Sigmoid colon (tissue), 7 donors: ENCODE results near the gene CNTN4. TPM values are rescaled to one million over a fixed set of nuclear protein-coding genes. Genes with fewer than 3 reads are reported as not detected.

Source experiments
- DNase-seq: peaks from one replicate; pipeline ENCODE4 v3.0.0-alpha.2; 2019
- H3K27ac ChIP-seq, 4 donors: fragments of 200-600 bp; sonication (generic); one replicate each; pipeline ENCODE4 v1.5.1; 2016 to 2019; ENCODE audit warnings: mild to moderate bottlenecking in 1 of 4
- H3K27me3 ChIP-seq, 3 donors: fragments of 200-600 bp; sonication (generic); one replicate each; pipeline ENCODE4 v1.5.1; 2019; ENCODE audit warnings: mild to moderate bottlenecking in 1 of 3
- H3K36me3 ChIP-seq, 4 donors: fragments of 200-600 bp; sonication (generic); one replicate each; pipeline ENCODE4 v1.5.1; 2016 to 2019
- H3K4me1 ChIP-seq, 4 donors: fragments of 200-600 bp; sonication (generic); one replicate each; pipeline ENCODE4 v1.5.1; 2017 to 2019
- H3K4me3 ChIP-seq, 4 donors: fragments of 200-600 bp; sonication (generic); one replicate each; pipeline ENCODE4 v1.5.1; 2017 to 2019; ENCODE audit warnings: mild to moderate bottlenecking in 2 of 4, moderate library complexity in 1 of 4
- H3K9me3 ChIP-seq, 4 donors: fragments of 200-600 bp in 3 of 4; sonication (generic) in 3 of 4; one replicate each; pipeline versions ENCODE4 v1.5.1 to v1.6.1; 2013 to 2019
- CTCF ChIP-seq, 4 experiments: fragments of 450-650 bp in 3 of 4; fragments of 200-600 bp in 1 of 4; IDR thresholded peaks; one replicate each; pipeline ENCODE4 v1.5.1; 2016 to 2019; ENCODE audit warnings: antibody characterized with exemption in 4 of 4, mild to moderate bottlenecking in 3 of 4, moderate library complexity in 2 of 4
- EP300 ChIP-seq, 4 donors: sonication (generic); formaldehyde crosslinking; IDR thresholded peaks; one replicate each; pipeline ENCODE4 v1.6.1; 2017; ENCODE audit warnings: antibody characterized with exemption in 4 of 4
- POLR2A ChIP-seq, 2 donors: fragments of 450-650 bp; IDR thresholded peaks; one replicate each; pipeline ENCODE4 v1.6.1; 2016; ENCODE audit warnings: antibody characterized with exemption in 2 of 2, mild to moderate bottlenecking in 2 of 2, moderate library complexity in 2 of 2
- POLR2AphosphoS5 ChIP-seq, 4 donors: sonication (generic); formaldehyde crosslinking; IDR thresholded peaks; one replicate each; pipeline ENCODE4 v1.6.1; 2017; ENCODE audit warnings: antibody characterized with exemption in 4 of 4
- WGBS, 2 donors: extraction: QIAGEN DNeasy Blood & Tissue Kit; methylation state at CpG; one replicate each; pipeline ENCODE4 v1.1.7; 2013; 5-methylcytosine and 5-hydroxymethylcytosine counted together
- intact Hi-C: fragments of 100-400 bp; cut with DNase I; formaldehyde crosslinking; loops from one replicate; pipeline ENCODE4 v1.15.1; 2023
- polyA plus RNA-seq, 3 donors: library from polyadenylated mRNA; stranded (reverse); fragments of 200-250 nt; gene quantifications; one replicate each; pipeline ENCODE4 v1.2.3, GENCODE V29; 2013
- total RNA-seq, 4 donors: library from RNA; depleted of rRNA; stranded (reverse); fragments of >200 nt; gene quantifications; one replicate each; pipeline ENCODE4 v1.1.0, GENCODE V29; 2016
- donor health status: healthy with polysubstance abuse.
- donor health status: Bipolar disorder and iron deficiency.
- donor health status: healthy.

Gene CNTN4
- total and polyA plus RNA-seq, 7 donors: 1.4 to 10.0 (median 7.5) TPM

GRCh38 chr3:2090095-2090911 is 8.4 kb upstream of the CNTN4 start:
- intact Hi-C loops: no loop called here
- H3K4me3 ChIP-seq: no peak overlapping the region
- DNase-seq: no peak
- H3K9me3 ChIP-seq: no peaks in the 10 kb centered on the region
- H3K4me1 ChIP-seq: no peaks in the 10 kb centered on the region
- H3K27ac ChIP-seq: no peak overlapping the region
- no peaks in the 10 kb centered on the region for H3K36me3 ChIP-seq
- 84% methylated on average over 5 of the region's 5 CpGs for WGBS, 2 donors
- H3K27me3 ChIP-seq: peaks cover 0 to 12% (median 0%) of the 10 kb centered on the region in 3 donors
- no peak for TF ChIP-seq EP300 (IDR thresholded peaks at IDR 0.05)
- no peak for TF ChIP-seq POLR2A (IDR thresholded peaks at IDR 0.05)
- no peak for TF ChIP-seq CTCF (IDR thresholded peaks at IDR 0.05)
- TF ChIP-seq POLR2AphosphoS5 (IDR thresholded peaks at IDR 0.05): no peak

- H3K9me3 ChIP-seq: no peaks in the 10 kb centered on the region
- H3K27me3 ChIP-seq: peaks cover 0 to 35% (median 0%) of the 10 kb centered on the region in 3 donors
- no peak overlapping the region for H3K27ac ChIP-seq
- peaks cover 0 to 4% (median 0%) of the 10 kb centered on the region in 4 donors for H3K4me1 ChIP-seq
- H3K4me3 ChIP-seq: no peak overlapping the region
- intact Hi-C loops: no loop called here
- TF ChIP-seq CTCF (IDR thresholded peaks at IDR 0.05): no peak
- no peak for TF ChIP-seq EP300 (IDR thresholded peaks at IDR 0.05)
- TF ChIP-seq POLR2AphosphoS5 (IDR thresholded peaks at IDR 0.05): no peak
- TF ChIP-seq POLR2A (IDR thresholded peaks at IDR 0.05): no peak
- H3K36me3 ChIP-seq: no peaks in the 10 kb centered on the region
- 73 to 79% methylated on average over 4 of the region's 4 CpGs for WGBS, 2 donors
- DNase-seq: no peak
Measured at GRCh38 chr3:2092758-2093157, 5.9 kb upstream of the CNTN4 start.

GRCh38 chr3:2094941-2095340 is 3.7 kb upstream of the CNTN4 start:
- Histone ChIP-seq H3K27ac (no peak overlapping the region), H3K4me3 (no peak overlapping the region), H3K4me1 (peaks cover 0 to 18% (median 5%) of the 10 kb centered on the region in 4 donors), H3K27me3 (peaks cover 11 to 57% (median 20%) of the 10 kb centered on the region in 3 donors), H3K9me3 (no peaks in the 10 kb centered on the region), H3K36me3 (no peaks in the 10 kb centered on the region)
- TF ChIP-seq POLR2A (IDR thresholded peaks at IDR 0.05): no peak
- no peak for TF ChIP-seq EP300 (IDR thresholded peaks at IDR 0.05)
- no peak for TF ChIP-seq CTCF (IDR thresholded peaks at IDR 0.05)
- no peak for TF ChIP-seq POLR2AphosphoS5 (IDR thresholded peaks at IDR 0.05)
- no peak for DNase-seq
- WGBS, 2 donors: 61 to 66% methylated on average over 3 of the region's 3 CpGs
- intact Hi-C loops: no loop called here

GRCh38 chr3:2096216-2096615 is 2.5 kb upstream of the CNTN4 start:
- Histone ChIP-seq H3K4me3 (no peak overlapping the region), H3K9me3 (no peaks in the 10 kb centered on the region), H3K27me3 (peaks cover 11 to 68% (median 21%) of the 10 kb centered on the region in 3 donors), H3K36me3 (no peaks in the 10 kb centered on the region), H3K4me1 (peaks cover 0 to 18% (median 5%) of the 10 kb centered on the region in 4 donors), H3K27ac (no peak overlapping the region)
- DNase-seq: no peak
- WGBS, 2 donors: 30 to 37% methylated on average over 7 of the region's 7 CpGs
- intact Hi-C loops: no loop called here
- TF ChIP-seq EP300 (IDR thresholded peaks at IDR 0.05) (no peak), POLR2AphosphoS5 (IDR thresholded peaks at IDR 0.05) (no peak), CTCF (IDR thresholded peaks at IDR 0.05) (no peak), POLR2A (IDR thresholded peaks at IDR 0.05) (no peak)
